ENCODE results near the gene HELZ.
"Not testable (repeated sequence)": the region's sequence is repeated elsewhere in the genome, so short reads cannot be mapped to it uniquely, and the experiment has no call there.

The HELZ gene

GRCh38 chr17:67047382-67047781 lies 197.6 kb downstream of the HELZ start:
- no peak for DNase-seq

DNA sequence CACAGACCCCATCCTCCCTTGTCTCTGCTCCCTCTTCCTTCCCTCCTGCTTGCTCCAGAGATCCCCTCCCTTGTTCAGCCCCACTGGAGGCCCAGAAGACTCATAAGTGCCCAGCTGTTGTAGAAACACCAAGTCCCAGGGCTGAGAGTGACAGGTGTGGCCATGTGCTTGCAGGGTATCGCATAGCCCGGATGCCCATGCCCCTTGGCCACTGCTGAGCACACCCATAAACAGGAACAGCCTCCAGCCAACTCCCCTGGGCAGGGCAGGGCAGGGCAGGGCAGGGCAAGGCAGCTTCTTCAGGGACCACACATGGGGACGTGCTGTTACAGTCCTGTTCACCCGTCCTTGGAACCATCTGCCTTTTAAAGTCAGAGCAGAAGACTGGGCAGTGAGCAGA lies 198.6 kb downstream of the HELZ start:
- no peak for DNase-seq

GRCh38 chr17:67044940-67045339 lies 200.1 kb downstream of the HELZ start:
- DNase-seq, result no peak

- no peak for DNase-seq
Measured at GRCh38 chr17:67044016-67044772, 200.8 kb downstream of the HELZ start, which contains the start of gene CACNG1. TSS of gene CACNG1 (plus strand) at chr17:67044554. CDS start at chr17:67044661, 107 bp downstream.

GRCh38 chr17:67043283-67043682 lies 201.7 kb downstream of the HELZ start:
- no peak for DNase-seq

DNA sequence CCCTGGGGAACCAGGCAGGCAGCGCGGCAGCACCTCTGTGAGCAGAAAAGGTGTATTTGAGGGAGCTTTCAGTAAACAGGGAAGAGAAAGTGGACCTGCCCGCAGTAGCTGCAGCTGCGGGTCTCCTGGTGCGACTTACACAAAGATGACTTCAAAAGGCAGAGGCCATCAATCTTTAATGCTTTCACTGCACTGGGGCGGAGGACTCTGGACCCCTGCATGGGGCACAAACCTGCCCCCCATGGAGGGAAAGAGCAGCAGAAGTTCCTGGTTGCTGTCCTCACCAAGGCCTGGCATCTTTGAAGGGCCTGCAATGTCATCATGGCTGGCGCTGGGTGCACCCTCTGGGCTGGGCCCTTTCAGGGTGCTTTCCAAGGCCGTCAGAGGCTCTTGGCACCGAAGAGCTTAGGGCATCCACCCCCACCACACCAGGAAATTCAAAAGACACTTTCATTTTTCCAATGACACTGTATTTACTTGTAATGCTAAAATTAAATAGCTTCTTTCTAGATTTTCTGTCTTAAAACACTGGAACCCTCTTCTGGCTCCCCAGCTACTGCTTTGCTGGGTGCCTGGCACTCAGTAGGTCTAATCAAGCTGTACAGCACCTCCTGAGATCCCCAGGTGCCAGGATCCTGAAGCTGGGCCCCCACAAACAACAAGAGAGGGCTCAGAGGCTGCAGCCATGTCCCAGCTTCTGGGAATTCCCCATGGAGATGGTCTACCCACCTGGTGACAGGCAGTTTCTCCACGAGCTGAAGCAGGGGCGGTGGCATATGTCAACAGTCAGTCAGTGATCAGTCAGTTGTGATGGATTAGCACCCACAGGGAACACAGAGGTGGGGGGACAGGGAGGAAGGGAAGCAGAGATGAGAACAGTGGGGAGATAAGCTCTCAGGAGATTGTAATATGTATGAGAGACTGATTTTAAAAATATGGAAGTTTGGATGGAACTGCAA lies 202.8 kb downstream of the HELZ start:
- DNase-seq, result no peak

DNA sequence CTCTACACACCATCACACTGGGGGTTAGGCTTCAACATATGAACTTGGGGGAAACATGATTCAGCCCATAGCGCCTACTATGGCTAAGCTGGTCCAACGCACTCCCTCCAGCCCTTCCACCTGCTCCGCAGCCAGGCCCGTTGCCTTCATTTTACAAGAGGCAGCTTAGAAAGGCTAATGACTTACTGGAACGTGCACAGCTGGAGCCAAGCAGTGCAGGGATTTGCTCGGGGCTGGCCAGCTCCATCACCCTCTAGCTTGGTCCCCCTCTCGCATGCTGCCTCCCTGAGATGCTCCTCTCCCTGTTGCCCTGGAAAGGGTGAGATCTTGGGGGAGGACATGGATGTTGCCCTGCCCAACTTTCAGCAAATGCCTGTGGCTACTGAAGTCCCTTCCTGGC lies 203.5 kb downstream of the HELZ start:
- DNase-seq, result no peak

GRCh38 chr17:67041119-67041518 lies 203.9 kb downstream of the HELZ start:
- DNase-seq, result not testable (repeated sequence)

DNA sequence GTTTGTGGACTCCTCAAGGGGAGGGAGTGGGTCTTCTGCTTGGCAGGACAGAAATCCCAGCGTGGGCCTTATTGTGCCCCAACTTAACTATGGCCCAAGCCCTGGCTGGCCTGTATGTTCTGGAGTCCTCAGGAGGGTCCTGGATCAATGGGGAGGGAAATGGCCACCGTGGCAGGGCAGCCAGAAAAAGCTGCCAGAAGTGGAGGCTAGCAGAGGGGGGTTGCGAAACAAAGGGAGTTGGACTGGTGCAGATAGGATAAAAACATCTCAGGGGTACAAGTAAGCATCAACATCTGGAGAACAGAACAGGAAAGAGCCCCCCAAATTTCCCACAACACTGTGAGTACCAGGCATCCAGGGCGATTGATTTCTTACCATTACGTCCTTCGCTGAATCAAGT lies 204.3 kb downstream of the HELZ start:
- no peak for DNase-seq

- DNase-seq, result no peak
Measured at GRCh38 chr17:67038861-67039365, 206.1 kb downstream of the HELZ start.

GRCh38 chr17:67035131-67036083 lies 209.6 kb downstream of the HELZ start:
- DNase-seq, result no peak

DNA sequence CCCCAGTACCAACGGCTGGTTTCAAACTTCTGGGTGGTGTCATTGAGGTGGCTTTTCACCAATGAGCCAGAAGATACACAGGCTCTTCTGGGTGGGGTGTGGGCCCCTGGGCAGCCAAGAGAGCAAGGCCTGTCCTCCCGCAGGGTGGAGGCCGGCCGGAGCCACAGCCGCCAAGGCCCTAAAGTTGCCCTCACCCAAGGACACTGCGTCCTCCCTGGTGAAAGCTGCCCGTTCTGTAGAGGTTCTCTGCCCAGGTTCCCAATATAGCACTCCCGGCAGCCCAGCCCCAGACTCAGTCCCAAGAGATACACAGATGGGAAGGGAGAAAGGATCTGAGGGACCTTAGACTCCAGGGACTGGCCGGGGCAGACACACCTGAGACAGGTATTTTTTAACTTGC lies 211.4 kb downstream of the HELZ start:
- DNase-seq, result no peak

DNA sequence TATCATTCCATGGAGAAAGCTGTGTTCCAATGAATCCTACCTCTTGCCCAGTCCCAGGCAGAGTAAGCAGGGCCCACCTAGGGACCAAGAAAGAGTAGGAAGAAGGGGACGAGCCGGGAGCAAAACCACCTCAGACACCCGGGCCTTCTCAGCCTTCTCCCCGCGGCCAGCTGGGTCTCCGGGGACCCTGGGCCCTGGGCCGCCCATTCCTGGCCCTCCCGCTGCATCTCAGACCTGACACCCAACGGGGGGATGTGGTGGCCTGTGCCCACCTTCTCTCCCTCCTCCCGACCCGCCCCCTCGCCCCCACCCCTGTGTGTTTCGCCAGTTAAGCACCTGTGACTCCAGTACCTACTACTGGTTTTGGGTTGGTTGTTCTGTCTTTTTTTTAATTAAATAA lies 212.0 kb downstream of the HELZ start:
- no peak for DNase-seq

GRCh38 chr17:67032382-67032781 lies 212.6 kb downstream of the HELZ start:
- no peak for DNase-seq

GRCh38 chr17:67030641-67031040 lies 214.4 kb downstream of the HELZ start:
- no peak for DNase-seq

DNA sequence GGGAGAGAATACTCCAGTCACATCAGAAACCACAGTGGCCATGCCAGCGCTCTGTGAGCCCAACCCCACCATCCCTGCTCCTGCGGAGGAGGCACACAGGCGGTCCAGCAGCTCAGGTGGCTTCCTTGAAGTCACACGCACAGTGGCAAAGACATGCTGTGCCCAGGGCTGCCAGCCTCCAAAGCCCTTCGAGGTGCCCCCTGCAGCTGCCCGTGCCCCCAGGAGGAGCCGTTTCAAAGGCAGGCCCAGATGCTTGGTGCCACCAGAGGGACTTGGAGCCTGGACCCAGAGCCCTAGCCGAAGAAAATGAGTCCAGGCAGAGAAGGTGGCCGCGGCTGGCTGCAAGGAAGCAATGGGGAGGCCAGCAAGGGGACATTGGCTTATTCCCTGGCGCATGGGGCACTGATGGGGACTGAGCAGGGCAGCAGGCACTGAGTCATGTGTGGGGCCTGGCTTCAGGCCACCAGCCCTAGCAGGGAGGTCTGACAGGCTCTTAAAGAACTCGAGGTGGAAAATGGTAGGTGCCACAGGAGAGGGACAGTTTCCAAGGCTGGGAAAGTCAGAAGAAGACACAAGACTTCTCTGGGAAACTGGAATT lies 217.9 kb downstream of the HELZ start:
- no peak for DNase-seq

- DNase-seq, result no peak
Measured at GRCh38 chr17:67026341-67026740, 218.7 kb downstream of the HELZ start.

GRCh38 chr17:67025216-67025792 lies 219.7 kb downstream of the HELZ start:
- DNase-seq, result no peak

DNA sequence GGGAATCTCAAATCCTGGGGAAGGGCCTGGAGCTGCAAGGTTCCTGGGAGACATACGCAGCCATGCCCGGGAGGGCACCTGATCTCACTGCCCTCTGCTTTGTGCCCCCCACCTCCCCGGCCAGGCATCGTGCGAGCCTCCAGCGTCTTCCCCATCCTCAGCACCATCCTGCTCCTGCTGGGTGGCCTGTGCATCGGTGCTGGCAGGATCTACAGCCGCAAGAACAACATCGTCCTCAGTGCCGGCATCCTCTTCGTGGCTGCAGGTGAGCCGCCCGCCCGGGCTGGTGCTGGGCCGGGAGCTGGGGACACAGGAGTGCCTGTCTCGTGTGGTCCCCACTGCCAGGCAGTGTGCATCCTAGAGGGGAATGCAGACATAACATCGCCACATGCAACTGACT lies 220.3 kb downstream of the HELZ start:
- no peak for DNase-seq

DNA sequence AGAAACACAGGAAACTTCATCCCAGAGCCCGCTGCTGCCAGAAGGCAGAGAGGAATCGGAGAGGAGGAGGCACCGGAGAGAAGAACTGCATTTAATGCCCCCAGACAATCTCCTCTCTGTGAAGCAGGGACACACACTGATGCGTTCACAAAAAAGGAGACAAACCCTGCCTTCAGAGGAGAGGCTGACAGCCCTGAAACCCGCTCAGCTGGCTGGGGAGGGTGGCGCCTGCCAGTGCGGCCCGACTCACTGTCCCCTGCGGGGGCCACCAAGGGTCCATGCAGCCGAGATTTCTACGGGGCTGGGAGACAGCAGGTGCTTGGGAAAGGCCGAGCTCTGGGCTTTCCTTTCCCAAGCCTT lies 222.6 kb downstream of the HELZ start:
- no peak for DNase-seq

GRCh38 chr17:67021743-67022450 lies 223.1 kb downstream of the HELZ start:
- no peak for DNase-seq
